ENCODE measurements around the gene MYBPHL.

MYBPHL gene, protein sequence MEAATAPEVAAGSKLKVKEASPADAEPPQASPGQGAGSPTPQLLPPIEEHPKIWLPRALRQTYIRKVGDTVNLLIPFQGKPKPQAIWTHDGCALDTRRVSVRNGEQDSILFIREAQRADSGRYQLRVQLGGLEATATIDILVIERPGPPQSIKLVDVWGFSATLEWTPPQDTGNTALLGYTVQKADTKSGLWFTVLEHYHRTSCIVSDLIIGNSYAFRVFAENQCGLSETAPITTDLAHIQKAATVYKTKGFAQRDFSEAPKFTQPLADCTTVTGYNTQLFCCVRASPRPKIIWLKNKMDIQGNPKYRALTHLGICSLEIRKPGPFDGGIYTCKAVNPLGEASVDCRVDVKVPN

DNA sequence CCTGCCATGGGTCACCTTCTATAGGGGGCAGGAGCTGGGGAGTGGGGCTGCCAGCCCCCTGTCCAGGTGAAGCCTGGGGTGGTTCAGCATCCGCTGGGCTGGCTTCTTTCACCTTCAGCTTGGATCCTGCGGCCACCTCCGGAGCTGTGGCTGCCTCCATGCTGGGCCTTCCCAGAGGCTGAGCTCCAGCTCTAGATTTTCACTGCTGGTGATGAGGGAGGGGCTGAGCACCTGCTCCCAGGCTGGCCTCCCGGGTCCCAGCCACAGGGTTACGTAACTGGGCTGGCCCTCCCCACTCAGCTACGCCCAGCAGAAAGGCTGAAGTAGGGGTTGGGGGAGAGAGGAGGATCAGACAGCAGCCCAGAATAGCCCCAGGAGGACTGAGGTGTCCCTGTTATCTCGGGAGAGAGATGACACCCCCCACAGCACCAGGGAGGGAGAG is at the start of gene MYBPHL:
TSS of gene MYBPHL (minus strand) at position 180 of the 442 bp plus-strand sequence. CDS start at position 160, 20 bp downstream.
- DNase-seq: no peak

DNA sequence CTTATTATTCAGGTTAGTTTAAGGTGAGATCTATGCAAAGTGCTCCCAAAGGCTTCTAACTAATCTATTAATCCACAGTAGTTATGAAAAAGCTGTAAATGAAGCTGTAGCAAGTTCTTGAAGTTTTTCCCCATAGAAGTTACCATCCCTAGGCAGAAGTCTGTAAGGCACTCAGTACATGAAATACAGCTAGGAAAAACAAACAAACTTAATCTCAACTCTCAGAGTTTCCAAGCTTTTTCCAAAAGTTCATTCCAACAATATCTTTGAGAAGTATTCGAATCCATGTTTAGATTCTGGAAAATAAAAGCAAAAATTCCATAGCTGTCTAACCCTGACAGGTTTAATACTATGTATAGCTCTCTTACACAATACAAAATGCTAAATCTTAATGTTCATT is 49.7 kb upstream of the MYBPHL start:
- DNase-seq: no peak

DNA sequence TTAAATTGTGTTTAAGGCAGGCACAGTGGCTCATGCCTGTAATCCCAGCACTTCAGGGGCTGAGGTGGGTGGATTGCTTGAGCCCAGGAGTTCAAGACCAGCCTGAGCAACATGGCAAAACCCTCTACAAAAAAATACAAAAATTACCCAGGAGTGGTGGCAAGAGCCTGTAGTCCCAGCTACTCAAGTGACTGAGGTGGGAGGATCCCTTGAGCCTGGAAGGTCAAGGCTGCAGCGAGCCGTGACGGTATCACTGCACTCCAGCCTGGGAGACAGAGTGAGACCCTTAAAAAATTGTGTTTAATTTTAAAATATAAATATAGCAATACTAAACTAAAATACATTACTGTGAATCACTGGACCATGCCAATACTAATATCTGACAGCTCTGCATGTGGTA is 48.1 kb upstream of the MYBPHL start:
- no peak for DNase-seq

DNA sequence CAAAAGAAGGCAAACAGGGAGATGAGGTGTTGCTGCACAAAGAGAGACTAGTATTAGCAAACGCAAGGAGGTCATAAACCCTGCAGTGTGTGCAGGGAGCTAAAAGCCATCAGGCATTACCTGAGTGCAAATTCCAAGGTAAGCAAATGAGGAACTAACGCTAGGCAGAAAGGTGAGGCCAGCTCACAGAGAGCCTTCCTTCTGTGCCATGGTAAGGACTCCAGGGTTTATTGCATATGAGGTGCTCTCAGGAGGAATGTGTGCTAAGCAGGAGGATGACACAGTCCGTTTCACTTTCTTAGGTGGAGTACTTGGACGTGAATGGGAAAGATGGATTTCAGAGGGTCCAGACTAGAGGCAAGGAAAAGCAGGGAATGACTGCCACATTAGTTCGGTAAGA is 44.6 kb upstream of the MYBPHL start:
- no peak for DNase-seq

DNA sequence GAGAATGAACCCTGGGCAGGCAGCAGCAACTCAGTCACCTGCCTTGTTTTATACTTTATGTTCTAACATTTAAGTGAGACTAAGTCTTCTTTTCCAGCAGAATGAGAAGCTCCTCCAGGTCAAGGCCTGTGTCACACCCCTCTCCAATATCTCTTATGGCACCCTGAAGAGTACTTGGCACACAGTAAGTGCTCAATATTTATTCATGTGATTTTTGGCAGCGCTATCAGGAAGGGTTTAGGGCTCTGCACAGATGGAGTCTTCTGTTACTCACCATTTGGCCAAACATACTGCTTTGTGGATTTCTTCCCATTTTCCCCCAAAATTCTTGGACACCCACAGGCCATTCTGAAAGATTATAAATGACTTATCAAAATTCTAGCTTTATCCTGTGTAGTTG is 43.8 kb upstream of the MYBPHL start:
- DNase-seq: no peak

DNA sequence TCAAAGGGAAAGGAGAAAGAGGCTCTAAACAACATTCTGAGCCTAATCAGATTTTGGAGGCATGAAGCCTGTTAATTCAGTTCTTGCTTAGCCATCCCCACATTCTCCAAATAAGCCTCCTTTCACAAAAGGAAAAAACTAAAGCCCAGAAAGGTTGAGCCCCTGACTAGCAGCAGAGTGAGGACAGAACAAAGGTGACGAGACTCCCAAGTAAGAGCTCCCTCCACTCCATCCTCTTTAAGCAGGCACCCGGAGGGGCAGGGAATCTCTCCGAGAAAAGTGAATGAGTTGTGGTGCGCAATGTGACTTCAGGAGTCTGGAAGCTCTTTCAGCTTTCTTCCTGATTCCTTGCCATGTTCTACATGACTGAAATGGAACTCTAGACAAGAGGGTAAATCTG is 43.4 kb upstream of the MYBPHL start:
- DNase-seq: no peak

DNA sequence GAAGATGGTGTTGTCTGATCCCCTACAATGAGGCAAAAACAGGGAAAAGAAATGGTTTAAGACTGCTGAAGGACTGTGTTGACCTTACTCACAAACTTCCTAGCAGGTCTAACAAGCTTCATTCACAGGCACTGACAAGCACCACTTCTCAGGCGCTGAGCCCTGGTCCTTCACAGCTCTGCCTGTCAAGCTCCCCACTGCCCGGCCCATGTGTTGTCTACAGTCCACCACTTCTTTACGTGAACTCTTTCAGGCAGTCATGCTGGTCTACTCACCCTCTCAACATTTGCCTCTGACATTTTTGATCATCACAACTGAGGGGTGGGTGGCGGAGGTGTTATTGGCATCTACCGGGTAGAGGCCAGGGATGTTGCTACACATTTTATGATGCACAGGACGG is 40.7 kb upstream of the MYBPHL start:
- no peak for DNase-seq

DNA sequence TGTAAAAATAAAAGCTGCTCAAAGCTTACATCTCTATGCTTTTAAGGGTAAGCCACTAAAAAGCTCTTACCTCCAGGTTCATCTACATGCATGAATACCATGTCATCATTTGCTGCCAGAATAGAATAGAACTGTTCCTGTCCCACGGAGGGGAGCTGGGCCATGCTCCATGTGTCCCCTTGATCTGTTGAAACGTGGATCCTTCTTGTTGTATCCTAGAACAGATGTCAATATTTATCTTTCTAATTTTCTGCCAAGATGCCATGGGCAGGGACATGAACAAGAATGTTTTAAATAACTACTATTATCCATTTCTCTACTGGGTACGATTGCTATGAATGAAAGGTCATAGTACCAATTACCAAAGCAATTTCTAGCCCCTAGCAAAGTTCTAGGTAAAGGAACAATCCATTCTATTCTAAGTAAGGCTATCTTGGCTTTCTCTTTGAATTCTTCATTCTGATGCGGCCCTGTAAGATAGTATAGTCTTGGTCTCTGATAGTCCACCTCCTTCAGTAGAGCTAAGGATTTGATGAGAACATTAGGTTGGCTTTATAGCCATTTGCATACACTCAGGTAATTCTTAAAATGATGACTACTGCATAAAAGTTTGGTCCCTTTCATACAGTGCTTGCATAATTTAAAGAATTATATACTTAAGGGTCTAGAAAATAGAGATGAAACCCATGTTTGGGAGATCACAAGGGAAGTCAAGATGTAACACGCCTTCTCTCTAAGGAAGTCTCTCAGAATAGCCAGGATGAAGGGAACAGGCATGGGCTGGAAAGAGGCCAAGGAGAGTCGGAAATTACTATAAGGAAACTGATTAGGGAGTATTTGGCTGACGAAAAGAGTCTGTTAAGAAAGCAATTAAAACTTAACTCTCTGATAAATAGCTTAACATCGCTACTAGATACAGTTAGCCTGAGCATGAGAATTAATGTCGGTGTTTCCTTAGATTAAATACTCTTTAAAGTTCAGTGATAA is 35.4 kb upstream of the MYBPHL start:
- no peak for DNase-seq

DNA sequence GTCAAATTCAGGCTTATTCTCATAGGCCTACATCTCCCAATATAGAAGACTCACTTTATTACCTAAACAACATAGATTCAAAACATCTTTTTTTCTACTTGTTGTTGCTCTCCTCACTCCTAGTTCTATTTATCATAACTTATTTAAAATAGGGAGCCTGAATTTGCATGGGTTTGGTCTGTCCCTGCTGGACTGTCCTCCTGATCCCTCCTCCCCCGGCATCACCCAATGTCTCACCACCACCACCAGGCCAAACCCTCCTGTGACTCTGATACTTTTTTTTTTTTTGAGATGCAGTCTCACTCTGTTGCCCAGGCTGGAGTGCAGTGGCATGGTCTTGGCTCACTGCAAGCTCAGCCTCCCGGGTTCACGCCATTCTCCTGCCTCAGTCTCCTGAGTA is 31.8 kb upstream of the MYBPHL start:
- DNase-seq: no peak

DNA sequence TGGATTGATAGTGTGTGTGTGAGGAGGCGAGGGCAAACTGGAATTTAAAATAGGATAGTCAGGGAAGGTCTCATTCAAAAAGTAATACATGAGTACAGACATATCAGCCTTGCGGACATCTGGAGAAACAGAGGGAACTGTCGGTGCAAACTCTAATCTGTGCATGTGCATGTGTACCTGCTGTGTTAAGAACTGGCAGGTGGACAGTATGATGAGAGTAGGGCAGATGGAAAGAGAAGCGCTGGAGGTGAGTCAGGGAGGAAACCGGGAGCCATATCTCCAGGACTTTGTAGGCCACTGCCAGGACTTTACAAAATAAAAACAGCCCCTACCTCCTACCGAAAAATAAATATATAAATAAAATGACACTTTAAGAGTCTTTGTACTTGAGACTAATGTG is 31.3 kb upstream of the MYBPHL start:
- DNase-seq: no peak

DNA sequence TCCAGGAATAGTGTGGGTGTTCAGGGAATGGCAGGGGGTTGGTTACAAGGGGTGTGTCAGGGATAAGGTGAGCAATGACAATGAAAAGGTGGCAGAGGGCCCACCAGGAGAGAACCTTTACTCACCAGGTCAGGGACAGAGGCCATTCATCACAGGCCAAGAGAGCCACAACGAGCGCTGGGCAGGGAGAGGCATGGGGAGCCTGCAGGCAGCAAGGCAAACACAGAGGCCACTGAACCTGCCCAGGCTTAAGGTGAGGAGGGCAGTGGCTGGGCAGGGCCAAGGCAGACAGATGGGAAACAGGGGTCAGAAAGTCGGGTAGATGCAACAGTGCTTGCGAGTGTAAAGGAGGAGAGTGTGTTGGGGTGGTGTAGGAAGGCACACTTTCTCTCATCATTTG is 28.3 kb upstream of the MYBPHL start:
- no peak for DNase-seq

DNA sequence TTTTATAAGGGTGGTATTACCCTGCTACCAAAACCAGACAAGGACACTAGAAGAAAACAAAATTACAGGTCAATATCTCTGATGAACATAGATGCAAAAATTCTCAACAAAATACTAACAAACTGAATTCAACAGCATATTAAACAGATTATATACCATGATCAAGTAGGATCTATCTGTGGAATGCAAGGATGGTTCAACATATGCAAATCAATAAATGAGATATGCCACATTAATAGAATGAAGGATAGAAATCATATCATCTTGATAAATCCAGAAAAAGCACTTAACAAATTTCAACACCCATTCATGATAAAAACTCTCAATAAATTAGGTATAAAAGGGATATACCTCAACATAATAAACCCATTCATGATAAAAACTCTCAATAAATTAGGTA is 24.3 kb upstream of the MYBPHL start:
- no peak for DNase-seq

DNA sequence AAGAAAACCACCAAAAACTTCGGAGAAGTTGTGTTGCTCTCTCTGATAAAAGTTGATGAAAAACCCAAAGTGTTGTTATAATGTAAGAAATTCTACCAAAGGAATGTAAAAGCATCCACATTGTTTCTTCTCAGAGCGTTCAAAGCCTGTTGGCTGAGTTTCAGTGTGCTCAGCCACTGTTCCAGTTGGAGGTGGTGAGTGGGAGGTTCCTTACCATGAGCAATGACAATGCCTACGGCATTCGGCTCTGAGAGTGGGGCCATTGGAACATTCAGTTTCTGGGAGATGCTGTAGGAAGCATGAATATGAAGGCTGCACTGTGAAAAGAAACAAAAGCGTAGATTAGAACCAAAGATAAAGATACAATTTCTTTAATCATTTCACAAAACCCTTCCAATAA is 20.5 kb upstream of the MYBPHL start:
- DNase-seq: no peak

DNA sequence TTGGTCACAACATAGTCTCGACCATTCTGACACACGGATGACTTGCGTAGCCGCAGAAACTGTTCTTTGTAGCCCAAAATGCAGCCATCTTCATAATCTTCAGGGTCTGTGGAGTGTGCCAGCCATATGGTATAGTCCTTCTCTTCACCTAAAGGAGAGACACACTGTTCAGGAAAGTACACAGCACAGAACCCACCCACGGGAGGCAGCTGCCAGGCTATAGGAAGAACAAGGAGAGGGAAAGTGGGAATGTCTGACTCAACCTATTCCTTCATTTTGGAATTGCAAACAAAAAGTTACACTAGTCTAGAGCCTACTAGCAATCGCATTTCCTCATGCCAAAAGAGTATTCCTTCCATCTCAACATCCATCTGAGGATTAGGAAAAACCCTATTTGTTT is 16.2 kb upstream of the MYBPHL start:
- DNase-seq: no peak

DNA sequence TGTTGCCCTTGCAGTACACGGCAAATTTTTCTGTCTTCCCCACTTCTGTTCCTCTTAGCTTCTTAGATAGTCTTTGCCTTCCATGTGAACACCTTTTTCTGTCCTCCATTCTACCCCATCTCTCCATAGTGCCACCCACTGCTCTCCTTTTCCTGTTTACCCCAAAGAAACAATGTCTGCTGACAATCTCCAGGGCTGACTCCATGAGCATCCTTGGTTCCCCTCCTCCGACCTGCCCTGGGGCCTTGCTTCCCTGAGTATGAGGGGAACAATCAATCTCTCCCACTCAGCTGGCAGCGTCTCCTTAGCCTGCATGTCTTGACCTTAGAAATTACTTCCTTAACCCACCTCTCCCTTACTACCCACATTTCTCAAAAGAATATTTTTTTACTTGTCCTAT is 12.3 kb upstream of the MYBPHL start:
- DNase-seq: peak; percentile 9

DNA sequence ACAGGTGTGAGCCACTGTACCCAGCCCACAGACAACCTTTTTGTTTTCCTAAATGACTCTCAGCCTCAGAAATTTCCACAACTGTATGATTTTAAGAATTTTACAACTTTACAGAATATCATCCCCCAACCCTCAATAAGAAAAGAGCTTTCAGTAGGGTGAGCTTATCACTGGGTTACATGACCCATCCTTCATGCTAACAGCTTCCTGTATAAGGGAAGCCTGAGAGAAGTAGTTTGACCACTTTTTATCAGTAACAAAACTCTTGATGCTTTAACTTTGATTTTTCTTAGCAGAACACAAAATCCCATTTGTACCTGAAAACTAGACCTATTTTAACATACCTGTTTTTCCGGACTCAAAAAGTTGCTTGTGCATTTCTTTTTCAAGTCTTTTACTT is 9.7 kb upstream of the MYBPHL start:
- no peak for DNase-seq

DNA sequence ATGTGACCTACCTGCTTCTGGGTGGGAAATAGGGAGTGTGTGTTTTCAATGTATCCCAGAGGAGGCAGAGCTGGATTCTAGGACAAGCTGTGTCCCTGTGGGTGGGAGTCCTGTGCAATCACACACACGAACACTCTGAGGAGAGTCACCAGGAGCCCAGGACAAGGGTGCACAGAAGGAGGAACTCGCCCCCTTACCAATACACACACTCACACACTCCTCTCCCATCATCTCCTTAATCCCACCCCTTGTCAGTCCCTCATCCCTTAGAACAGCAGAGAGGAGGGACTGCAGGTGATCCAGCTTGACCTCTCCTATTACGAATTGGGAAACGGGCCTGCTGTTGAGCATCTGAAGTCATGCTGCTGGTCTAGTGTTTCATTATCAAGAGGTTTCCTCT is 8.5 kb upstream of the MYBPHL start:
- DNase-seq: peak; percentile 9

DNA sequence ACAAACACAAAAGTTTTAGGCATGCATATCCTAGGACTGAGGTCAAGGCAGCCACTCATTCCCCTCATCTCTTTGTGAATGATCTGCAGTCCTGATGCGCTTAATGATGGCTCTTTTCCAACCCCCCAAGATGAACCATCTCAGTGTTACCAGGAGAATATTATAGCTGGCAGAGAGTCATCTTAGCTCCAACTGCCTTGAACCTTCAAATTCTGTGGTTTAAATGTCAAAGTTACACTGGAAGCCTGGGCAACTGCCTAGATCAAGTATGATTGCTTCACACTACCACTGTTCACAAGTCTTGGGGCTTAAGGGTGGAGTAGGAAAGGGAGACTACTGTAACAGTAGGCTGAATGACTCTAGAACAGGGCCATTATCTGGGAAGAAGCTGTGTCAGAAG is 8.0 kb upstream of the MYBPHL start:
- DNase-seq: peak; percentile 19

DNA sequence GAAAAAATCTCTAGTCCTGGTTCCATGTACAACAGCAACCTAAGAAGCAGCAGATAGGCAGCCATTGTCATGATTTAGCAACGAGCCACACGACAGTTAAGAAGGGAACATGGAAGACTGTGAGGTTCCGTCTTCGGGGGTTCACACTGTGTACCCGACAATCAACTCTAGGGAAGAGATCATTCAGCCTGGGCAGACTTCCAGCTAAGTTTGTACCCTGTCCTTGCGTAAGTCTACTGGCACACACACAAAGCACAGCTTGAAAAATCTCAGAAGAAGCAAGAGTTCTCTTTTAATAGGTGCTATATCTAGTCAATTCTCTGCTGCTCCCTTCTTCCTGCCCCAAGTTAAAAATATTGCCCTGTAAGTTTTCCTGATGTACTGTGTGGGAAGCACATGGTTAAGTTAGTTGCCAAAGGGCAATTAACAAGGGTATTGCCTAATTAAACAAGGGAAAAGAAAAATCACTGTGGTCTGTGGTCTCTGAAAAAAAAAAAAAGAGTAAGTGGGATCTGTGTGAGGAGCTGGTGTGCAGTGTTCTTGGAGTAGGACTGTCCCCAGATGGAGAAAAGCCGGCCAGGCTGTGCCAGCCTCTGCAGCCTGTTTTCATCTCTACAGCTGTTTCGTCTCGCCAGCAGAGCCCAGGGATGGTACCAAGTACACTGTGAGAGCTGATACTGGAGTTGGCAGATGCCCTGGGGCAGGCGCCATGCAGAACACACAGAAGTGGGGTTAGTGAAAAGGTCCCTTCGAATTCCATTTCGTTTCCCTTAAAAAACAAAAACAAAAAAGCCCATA is 6.4 kb upstream of the MYBPHL start:
- DNase-seq: peak; percentile 40

DNA sequence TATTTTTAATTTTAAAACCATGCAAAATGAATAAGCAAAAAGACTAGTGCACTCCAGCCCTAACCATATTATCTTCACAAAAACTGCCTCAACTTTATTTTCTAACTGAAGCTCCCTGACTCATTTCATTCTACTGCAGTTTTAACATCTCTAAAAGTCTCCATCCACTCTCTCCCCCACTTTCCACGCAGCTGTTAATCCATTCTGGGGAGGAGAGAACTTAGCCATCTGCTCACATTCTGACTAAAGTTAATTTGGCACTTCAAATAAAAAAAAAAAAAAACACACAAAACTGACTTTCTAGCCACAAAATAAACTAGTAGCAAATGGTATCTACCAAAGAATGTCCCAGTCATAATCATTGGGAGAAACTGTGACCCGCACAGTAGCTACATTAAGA is 5.4 kb upstream of the MYBPHL start:
- DNase-seq: no peak

DNA sequence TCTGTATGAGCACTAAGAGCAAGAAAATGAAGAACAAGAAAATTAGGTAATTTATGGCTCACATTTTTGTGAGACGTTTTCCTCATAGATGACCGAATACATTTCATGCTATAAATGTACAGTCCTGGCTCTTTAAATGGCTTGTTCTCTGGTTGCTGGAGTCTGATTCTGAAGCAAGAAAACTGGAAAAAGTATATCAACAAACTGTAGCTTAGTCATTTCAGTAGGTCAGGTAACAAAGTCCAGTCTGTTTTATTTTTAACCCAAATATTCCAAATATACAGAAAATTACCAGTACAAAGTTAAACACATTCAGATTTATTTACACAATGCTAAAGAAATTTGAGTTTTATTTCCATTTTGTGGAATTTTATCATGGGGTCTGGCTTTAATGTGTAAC is 2.5 kb upstream of the MYBPHL start:
- no peak for DNase-seq

DNA sequence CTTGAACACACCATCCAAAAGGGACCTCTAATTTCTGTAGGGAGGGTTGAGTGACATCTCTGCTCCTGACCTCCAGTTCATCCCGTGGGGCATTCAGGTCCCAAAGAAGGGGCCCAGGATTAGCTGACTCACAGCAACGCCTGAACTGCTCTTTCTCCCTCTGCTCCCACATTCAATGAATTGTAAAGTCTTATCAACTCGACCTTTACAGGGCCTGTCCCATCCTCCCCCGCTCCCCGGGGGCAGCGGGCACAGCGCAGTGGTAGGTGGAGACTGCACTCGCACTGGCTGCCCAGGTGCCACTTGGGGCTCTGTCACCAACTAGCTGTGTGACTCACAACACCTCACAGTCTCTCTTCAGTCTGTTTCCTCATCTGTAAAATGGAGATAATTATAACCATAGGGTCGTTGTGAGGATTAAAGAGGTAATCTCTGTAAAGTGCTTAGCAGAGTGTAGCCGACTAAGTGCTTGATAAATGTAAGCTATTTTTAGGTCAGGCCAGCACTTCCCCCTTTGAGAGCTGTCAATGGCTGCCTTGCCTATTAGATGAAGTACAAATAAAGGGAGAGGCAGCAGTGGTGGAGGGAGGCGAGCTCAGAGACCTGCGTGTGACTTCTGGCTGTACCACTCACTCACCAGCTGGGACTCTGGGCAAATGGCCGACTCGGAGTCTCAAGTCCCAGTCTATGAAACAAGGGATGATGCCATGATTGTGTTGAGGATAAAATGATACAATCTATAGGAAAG is 637 bp upstream of the MYBPHL start:
- DNase-seq: no peak

Data from right forelimb (tissue), 1 donor.